ENCODE data around the gene SCARB1.

DNA sequence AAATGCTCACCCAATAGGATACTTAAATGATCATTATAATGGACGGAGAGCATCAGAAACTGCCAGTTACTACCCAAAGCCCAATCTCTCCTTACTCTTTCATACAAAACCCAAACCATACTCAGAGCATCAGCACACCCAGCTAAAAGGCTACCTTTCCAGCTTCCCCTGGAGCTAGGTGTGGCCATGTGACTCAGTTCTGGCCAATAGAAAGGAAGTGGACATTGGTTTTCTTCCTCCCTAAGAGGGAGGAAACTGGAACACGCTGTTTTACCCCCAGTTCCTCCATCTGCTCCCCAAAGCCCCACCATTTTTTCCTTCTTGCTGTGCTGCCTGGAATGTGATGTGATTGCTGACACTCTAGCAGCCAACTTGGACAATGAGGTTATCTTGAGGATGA, 50.7 kb downstream of the SCARB1 start:
- TF ChIP-seq, protein P1, sequence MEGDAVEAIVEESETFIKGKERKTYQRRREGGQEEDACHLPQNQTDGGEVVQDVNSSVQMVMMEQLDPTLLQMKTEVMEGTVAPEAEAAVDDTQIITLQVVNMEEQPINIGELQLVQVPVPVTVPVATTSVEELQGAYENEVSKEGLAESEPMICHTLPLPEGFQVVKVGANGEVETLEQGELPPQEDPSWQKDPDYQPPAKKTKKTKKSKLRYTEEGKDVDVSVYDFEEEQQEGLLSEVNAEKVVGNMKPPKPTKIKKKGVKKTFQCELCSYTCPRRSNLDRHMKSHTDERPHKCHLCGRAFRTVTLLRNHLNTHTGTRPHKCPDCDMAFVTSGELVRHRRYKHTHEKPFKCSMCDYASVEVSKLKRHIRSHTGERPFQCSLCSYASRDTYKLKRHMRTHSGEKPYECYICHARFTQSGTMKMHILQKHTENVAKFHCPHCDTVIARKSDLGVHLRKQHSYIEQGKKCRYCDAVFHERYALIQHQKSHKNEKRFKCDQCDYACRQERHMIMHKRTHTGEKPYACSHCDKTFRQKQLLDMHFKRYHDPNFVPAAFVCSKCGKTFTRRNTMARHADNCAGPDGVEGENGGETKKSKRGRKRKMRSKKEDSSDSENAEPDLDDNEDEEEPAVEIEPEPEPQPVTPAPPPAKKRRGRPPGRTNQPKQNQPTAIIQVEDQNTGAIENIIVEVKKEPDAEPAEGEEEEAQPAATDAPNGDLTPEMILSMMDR (IDR thresholded peaks at IDR 0.05; ENCODE audit: low read length): no peak
- TF ChIP-seq EZH2 (IDR thresholded peaks at IDR 0.05; ENCODE audit: borderline replicate concordance, low read length): no peak
